Left lung (tissue), 14 donors: ENCODE data around the gene APMAP. TPM values are rescaled to one million over a fixed set of nuclear protein-coding genes. Genes with fewer than 3 reads are reported as not detected.

Experiments used
- ATAC-seq: fragments of 200-7000 bp; cut with Tn5 transposase; one replicate; pipeline ENCODE4 v1.9.1; 2020; ENCODE audit warnings: moderate library complexity
- DNase-seq, 4 donors: peaks; one replicate each; pipeline ENCODE4 v3.0.0-alpha.2; 2013 to 2020
- H3K27ac ChIP-seq, 2 donors: fragments of 200-600 bp; sonication (generic) in 1 of 2; one replicate each; pipeline versions ENCODE4 v1.5.0 to v1.8.0; 2020 to 2021
- H3K27me3 ChIP-seq, 2 donors: fragments of 200-600 bp; sonication (generic) in 1 of 2; one replicate each; pipeline versions ENCODE4 v1.5.0 to v1.8.0; 2020 to 2021
- H3K36me3 ChIP-seq, 2 donors: fragments of 200-600 bp; sonication (generic) in 1 of 2; one replicate each; pipeline versions ENCODE4 v1.5.0 to v1.8.0; 2020 to 2021
- H3K4me1 ChIP-seq, 2 donors: fragments of 200-600 bp; one replicate each; pipeline ENCODE4 v1.8.0; 2021
- H3K4me3 ChIP-seq, 2 donors: fragments of 200-600 bp; sonication (generic) in 1 of 2; one replicate each; pipeline versions ENCODE4 v1.5.0 to v1.8.0; 2020 to 2021; ENCODE audit warnings: mild to moderate bottlenecking in 1 of 2
- H3K9me3 ChIP-seq, 2 donors: fragments of 200-600 bp; sonication (generic) in 1 of 2; one replicate each; pipeline versions ENCODE4 v1.5.0 to v1.8.0; 2020 to 2021
- intact Hi-C, 2 donors: fragments of 100-400 bp; cut with DNase I; formaldehyde crosslinking; loops; one replicate each; pipeline versions ENCODE4 v1.11.2 to v1.14.2; 2022
- long read RNA-seq, 12 donors: library from polyadenylated mRNA in 2 of 12; unstranded in 2 of 12; transcript quantifications; one replicate each; pipeline ENCODE4 v2.0.0 and lab custom pipeline, GENCODE V29; 2019 to 2026
- polyA plus RNA-seq, 6 donors: library from polyadenylated mRNA; unstranded; fragments of 120-200 nt; gene quantifications; one replicate each; pipeline ENCODE4 v1.2.1, GENCODE V29; 2013; ENCODE audit not compliant: insufficient read length in 6 of 6
- total RNA-seq, 2 donors: library from RNA; stranded (reverse); fragmentation: NEBNext Ultra II Directional; extraction: Animal tissue kit (Norgen Biotek cat#: 25700); gene quantifications; one replicate each; pipeline ENCODE4 v1.2.1, GENCODE V29; 2021
- TF ChIP-seq, protein P1 (sequence below), 2 donors: fragments of 200-600 bp; sonication (generic) in 1 of 2; IDR thresholded peaks; one replicate each; pipeline versions ENCODE4 v1.5.0 to v1.8.0; 2021; ENCODE audit warnings: antibody characterized with exemption in 2 of 2
- donor health status: DM: no; HTN: yes; CAD: no.
- donor health status: DM: no; HTN: no; CAD: no.

The APMAP gene, protein sequence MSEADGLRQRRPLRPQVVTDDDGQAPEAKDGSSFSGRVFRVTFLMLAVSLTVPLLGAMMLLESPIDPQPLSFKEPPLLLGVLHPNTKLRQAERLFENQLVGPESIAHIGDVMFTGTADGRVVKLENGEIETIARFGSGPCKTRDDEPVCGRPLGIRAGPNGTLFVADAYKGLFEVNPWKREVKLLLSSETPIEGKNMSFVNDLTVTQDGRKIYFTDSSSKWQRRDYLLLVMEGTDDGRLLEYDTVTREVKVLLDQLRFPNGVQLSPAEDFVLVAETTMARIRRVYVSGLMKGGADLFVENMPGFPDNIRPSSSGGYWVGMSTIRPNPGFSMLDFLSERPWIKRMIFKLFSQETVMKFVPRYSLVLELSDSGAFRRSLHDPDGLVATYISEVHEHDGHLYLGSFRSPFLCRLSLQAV
- total RNA-seq: 10 to 100 TPM; 82.5 to 83.6 TPM
- polyA plus RNA-seq: 10 to 100 TPM; 76.2 to 90.2 (median 83.3) TPM
- long read RNA-seq, donor 1, transcript APMAP-201 (9 exons, 2,430 nt): major isoform, 28 of 42 reads
- long read RNA-seq, donor 1, partial matches to known transcripts: 14 of 42 reads
- long read RNA-seq, donor 1, other reads (novel, unspliced or antisense): 0 of 42 reads
- long read RNA-seq, donor 2, transcript APMAP-201 (9 exons, 2,430 nt): major isoform, 24 of 24 reads
- long read RNA-seq, donor 2, partial matches to known transcripts: 0 of 24 reads
- long read RNA-seq, donor 2, other reads (novel, unspliced or antisense): 0 of 24 reads
- long read RNA-seq, donor 3, transcript APMAP-201 (9 exons, 2,430 nt): major isoform, 24 of 24 reads
- long read RNA-seq, donor 3, partial matches to known transcripts: 0 of 24 reads
- long read RNA-seq, donor 3, other reads (novel, unspliced or antisense): 0 of 24 reads
- long read RNA-seq, donor 4, transcript APMAP-201 (9 exons, 2,430 nt): major isoform, 61 of 70 reads
- long read RNA-seq, donor 4, partial matches to known transcripts: 5 of 70 reads
- long read RNA-seq, donor 4, other reads (novel, unspliced or antisense): 4 of 70 reads
- long read RNA-seq, donor 5, transcript APMAP-201 (9 exons, 2,430 nt): major isoform, 27 of 32 reads
- long read RNA-seq, donor 5, partial matches to known transcripts: 5 of 32 reads
- long read RNA-seq, donor 5, other reads (novel, unspliced or antisense): 0 of 32 reads
- long read RNA-seq, donor 6, transcript APMAP-201 (9 exons, 2,430 nt): major isoform, 36 of 43 reads
- long read RNA-seq, donor 6, partial matches to known transcripts: 7 of 43 reads
- long read RNA-seq, donor 6, other reads (novel, unspliced or antisense): 0 of 43 reads
- long read RNA-seq, donor 7, transcript APMAP-201 (9 exons, 2,430 nt): major isoform, 20 of 20 reads
- long read RNA-seq, donor 7, partial matches to known transcripts: 0 of 20 reads
- long read RNA-seq, donor 7, other reads (novel, unspliced or antisense): 0 of 20 reads
- long read RNA-seq, donor 8, transcript APMAP-201 (9 exons, 2,430 nt): major isoform, 29 of 29 reads
- long read RNA-seq, donor 8, partial matches to known transcripts: 0 of 29 reads
- long read RNA-seq, donor 8, other reads (novel, unspliced or antisense): 0 of 29 reads
- long read RNA-seq, donor 9, partial matches to known transcripts: 0 of 1 reads
- long read RNA-seq, donor 9, other reads (novel, unspliced or antisense): 0 of 1 reads
- long read RNA-seq, donor 10, transcript APMAP-201 (9 exons, 2,430 nt): major isoform, 81 of 102 reads
- long read RNA-seq, donor 10, partial matches to known transcripts: 8 of 102 reads
- long read RNA-seq, donor 10, other reads (novel, unspliced or antisense): 12 of 102 reads
- long read RNA-seq, donor 11: 0 reads
- long read RNA-seq, donor 12, transcript APMAP-201 (9 exons, 2,430 nt): major isoform, 28 of 28 reads
- long read RNA-seq, donor 12, partial matches to known transcripts: 0 of 28 reads
- long read RNA-seq, donor 12, other reads (novel, unspliced or antisense): 0 of 28 reads

DNA sequence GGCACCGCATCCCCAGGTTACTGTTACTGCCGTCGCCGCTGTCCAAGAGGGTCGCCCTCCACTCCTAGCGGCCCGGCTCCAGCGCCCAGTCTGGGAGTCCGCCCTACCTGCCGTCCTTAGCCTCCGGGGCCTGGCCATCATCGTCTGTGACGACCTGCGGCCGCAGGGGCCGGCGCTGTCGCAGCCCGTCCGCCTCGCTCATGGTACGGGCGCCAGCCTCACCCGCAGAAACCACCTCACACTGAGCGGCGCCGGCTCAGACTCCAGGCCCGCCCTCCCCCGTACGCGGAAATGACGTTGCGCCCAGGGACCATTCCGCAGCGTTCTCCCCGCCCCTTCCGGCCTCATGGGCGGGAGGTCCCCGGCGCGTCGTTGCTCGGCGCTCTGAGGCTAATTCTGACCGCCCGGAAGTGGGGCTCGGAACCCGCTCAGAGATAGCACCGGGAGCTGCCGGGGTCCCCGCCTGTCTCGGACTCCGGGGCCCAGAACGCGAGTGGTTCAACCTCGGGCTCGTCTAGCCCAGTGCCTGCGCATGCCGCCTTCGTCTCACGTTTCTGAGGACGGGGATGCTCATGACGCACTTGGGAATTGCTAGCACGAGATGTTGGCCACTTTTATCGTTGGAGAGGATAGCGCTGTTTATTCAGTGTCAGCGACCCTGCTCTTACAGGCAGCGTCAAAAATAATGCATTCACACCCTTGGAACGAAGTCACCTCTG lies at the start of gene APMAP:
Gene APMAP (minus strand): TSS at position 265 of the 719 bp plus-strand sequence. CDS start 63 bp downstream, at position 202.
- peak; percentile 97 for ATAC-seq
- Histone ChIP-seq H3K9me3 (no peaks in the 10 kb centered on the region), H3K27me3 (no peaks in the 10 kb centered on the region), H3K4me1 (peaks cover 11 to 65% of the 10 kb centered on the region in 2 donors), H3K36me3 (no peaks in the 10 kb centered on the region), H3K4me3 (peak within 1 kb of the TSS; percentile 89 to 95), H3K27ac (peak within 1 kb of the TSS; percentile 93 to 96)
- intact Hi-C loops: loop anchor here in 1 of 2 donors (10.0 kb wide), 1 partner anchor 182 kb away; no protein-coding TSS in a partner anchor
- DNase-seq: peak; percentile 96 to 99 (median 96)
- TF ChIP-seq, protein P1, sequence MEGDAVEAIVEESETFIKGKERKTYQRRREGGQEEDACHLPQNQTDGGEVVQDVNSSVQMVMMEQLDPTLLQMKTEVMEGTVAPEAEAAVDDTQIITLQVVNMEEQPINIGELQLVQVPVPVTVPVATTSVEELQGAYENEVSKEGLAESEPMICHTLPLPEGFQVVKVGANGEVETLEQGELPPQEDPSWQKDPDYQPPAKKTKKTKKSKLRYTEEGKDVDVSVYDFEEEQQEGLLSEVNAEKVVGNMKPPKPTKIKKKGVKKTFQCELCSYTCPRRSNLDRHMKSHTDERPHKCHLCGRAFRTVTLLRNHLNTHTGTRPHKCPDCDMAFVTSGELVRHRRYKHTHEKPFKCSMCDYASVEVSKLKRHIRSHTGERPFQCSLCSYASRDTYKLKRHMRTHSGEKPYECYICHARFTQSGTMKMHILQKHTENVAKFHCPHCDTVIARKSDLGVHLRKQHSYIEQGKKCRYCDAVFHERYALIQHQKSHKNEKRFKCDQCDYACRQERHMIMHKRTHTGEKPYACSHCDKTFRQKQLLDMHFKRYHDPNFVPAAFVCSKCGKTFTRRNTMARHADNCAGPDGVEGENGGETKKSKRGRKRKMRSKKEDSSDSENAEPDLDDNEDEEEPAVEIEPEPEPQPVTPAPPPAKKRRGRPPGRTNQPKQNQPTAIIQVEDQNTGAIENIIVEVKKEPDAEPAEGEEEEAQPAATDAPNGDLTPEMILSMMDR (IDR thresholded peaks at IDR 0.05): no peak

DNA sequence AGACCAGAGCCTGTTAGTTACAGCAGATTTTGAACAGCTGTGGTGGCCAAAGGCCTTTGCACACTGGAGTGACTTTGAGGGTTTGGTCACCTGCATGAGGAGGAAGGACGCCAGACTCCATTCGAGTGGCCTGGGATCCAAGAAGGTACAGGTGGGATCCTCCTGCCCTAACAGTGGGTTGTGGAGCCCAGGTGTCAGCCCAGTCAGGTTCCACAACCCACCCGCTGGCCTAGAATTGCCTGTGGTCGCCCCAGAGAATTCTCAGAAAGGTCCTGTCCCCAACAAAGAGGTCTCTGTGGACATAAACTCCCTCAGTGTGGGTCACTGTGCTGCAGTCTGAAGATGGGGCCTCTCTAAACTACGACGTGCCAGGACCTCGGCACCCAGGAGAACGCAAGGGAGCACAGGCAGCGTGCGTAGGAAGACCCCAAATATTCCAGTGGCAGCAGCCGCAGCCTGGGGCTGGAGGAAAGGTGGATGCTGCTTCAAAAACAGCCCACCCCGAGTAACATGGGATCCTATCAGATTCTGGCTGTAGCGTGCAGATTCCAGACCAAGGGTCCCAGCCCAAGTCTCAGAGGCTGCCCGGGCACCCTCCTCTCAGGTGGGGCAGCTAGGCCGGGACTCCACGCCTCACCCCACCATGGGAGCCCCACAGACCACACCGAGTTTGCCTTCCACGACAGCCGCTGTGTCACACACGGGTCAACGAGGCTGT lies 49.4 kb upstream of the APMAP start:
- intact Hi-C loops: no loop called here
- peak overlapping the region; percentile 44 to 69 for H3K27ac ChIP-seq
- H3K27me3 ChIP-seq: no peaks in the 10 kb centered on the region
- peaks cover 55 to 81% of the 10 kb centered on the region in 2 donors for H3K4me1 ChIP-seq
- no peak for DNase-seq
- H3K9me3 ChIP-seq: no peaks in the 10 kb centered on the region
- H3K4me3 ChIP-seq: no peak overlapping the region
- H3K36me3 ChIP-seq: peaks cover 0 to 11% of the 10 kb centered on the region in 2 donors
- TF ChIP-seq, protein P1 (IDR thresholded peaks at IDR 0.05): no peak
- ATAC-seq: no peak

GRCh38 chr20:25040438-25040831 lies 47.9 kb upstream of the APMAP start:
- H3K4me1 ChIP-seq: peaks cover 55 to 90% of the 10 kb centered on the region in 2 donors
- TF ChIP-seq, protein P1 (IDR thresholded peaks at IDR 0.05): no peak
- H3K36me3 ChIP-seq: no peaks in the 10 kb centered on the region
- no peaks in the 10 kb centered on the region for H3K27me3 ChIP-seq
- ATAC-seq (peak; percentile 58), DNase-seq (peak in 2 of 4 donors; percentile 55 to 62)
- H3K27ac ChIP-seq: peak overlapping the region; percentile 67 to 75
- no peak overlapping the region for H3K4me3 ChIP-seq
- no peaks in the 10 kb centered on the region for H3K9me3 ChIP-seq
- intact Hi-C loops: no loop called here
